GM23338 (cell line): ENCODE measurements around the gene TRIP10.

Experiments
- CREB1 ChIP-seq: fragments of 250-450 bp; sonication (Bioruptor Pico); IDR thresholded peaks from 2 replicates; pipeline ENCODE4 v1.5.0; 2020; ENCODE audit warnings: low read depth, mild to moderate bottlenecking, moderate library complexity
- CTCF ChIP-seq, 2 experiments: fragments of 200-600 bp in 1 of 2; sonication (generic) in 1 of 2; conservative IDR thresholded peaks; 2 replicates each; pipeline versions ENCODE4 v1.5.1 to v1.6.1; 2016 to 2017; ENCODE audit warnings: antibody characterized with exemption in 2 of 2, low read depth in 2 of 2, mild to moderate bottlenecking in 2 of 2, moderate library complexity in 1 of 2
- ETS1 ChIP-seq: IDR thresholded peaks from 2 replicates; pipeline ENCODE4 v1.6.1; 2016; ENCODE audit warnings: antibody characterized with exemption
- EZH2 ChIP-seq: fragments of 200-600 bp; sonication (generic); IDR thresholded peaks from one replicate; pipeline ENCODE4 v1.8.0; 2017; ENCODE audit warnings: antibody characterized with exemption, mild to moderate bottlenecking, low read depth; ENCODE audit not compliant: unreplicated experiment
- EZH2phosphoT487 ChIP-seq: fragments of 200-600 bp; sonication (generic); IDR thresholded peaks from one replicate; pipeline ENCODE4 v1.8.1; 2018; ENCODE audit warnings: antibody characterized with exemption; ENCODE audit not compliant: unreplicated experiment
- JUNB ChIP-seq: IDR thresholded peaks from one replicate; pipeline ENCODE4 v1.6.1; 2016; ENCODE audit warnings: antibody characterized with exemption; ENCODE audit not compliant: unreplicated experiment
- NANOG ChIP-seq: IDR thresholded peaks from 2 replicates; pipeline ENCODE4 v1.6.1; 2016; ENCODE audit warnings: antibody characterized with exemption, borderline replicate concordance
- POLR2AphosphoS5 ChIP-seq: IDR thresholded peaks from 2 replicates; pipeline ENCODE4 v1.6.1; 2016; ENCODE audit warnings: antibody characterized with exemption, low read depth
- REST ChIP-seq: IDR thresholded peaks from one replicate; pipeline ENCODE4 v1.6.1; 2018; ENCODE audit warnings: antibody characterized with exemption; ENCODE audit not compliant: unreplicated experiment
- STAT1 ChIP-seq: IDR thresholded peaks from one replicate; pipeline ENCODE4 v1.6.1; 2016; ENCODE audit warnings: antibody characterized with exemption; ENCODE audit not compliant: unreplicated experiment
- ZNF114 ChIP-seq: fragments of 250-450 bp; sonication (Bioruptor Pico); IDR thresholded peaks from 2 replicates; pipeline ENCODE4 v1.5.0; 2020; ENCODE audit warnings: mild to moderate bottlenecking, moderate library complexity
- ZNF331 ChIP-seq: fragments of 250-450 bp; sonication (Bioruptor Pico); IDR thresholded peaks from 2 replicates; pipeline ENCODE4 v1.5.0; 2020; ENCODE audit warnings: low read depth, mild to moderate bottlenecking, moderate library complexity
- ZNF462 ChIP-seq: fragments of 250-450 bp; sonication (Bioruptor Pico); IDR thresholded peaks from 2 replicates; pipeline ENCODE4 v1.5.0; 2020; ENCODE audit warnings: mild to moderate bottlenecking, moderate library complexity

GRCh38 chr19:6711078-6711361 is 28.5 kb upstream of the TRIP10 start:
- TF ChIP-seq CTCF (conservative IDR thresholded peaks at IDR 0.05; ENCODE audit: low read depth in 2 of 2) (no peak), EZH2 (no peak), ZNF114 (no peak), EZH2phosphoT487 (no peak), REST (no peak), POLR2AphosphoS5 (no peak), ZNF331 (no peak), ETS1 (no peak), JUNB (no peak), CREB1 (CRISPR knock-in tag) (no peak), ZNF462 (CRISPR knock-in tag) (no peak), NANOG (no peak), STAT1 (no peak)
